HS-5 (cell line): ENCODE results near the gene KRT3.

Experiments
- DNase-seq: peaks from one replicate; pipeline ENCODE4 v3.0.0-alpha.2; 2012; ENCODE audit warnings: low read depth

The KRT3 gene

GRCh38 chr12:52827499-52828090 lies 31.7 kb upstream of the KRT3 start:
- DNase-seq: no peak

GRCh38 chr12:52826611-52827498 lies 30.9 kb upstream of the KRT3 start:
- DNase-seq: no peak

GRCh38 chr12:52825961-52826360 lies 30.0 kb upstream of the KRT3 start:
- DNase-seq: no peak

- no peak for DNase-seq
Observed at GRCh38 chr12:52824741-52825410, 29.0 kb upstream of the KRT3 start.

- no peak for DNase-seq
Observed at GRCh38 chr12:52823761-52824450, 28.0 kb upstream of the KRT3 start.

- no peak for DNase-seq
Observed at GRCh38 chr12:52822771-52823510, 27.0 kb upstream of the KRT3 start.

GRCh38 chr12:52821826-52822660 lies 26.1 kb upstream of the KRT3 start:
- DNase-seq: no peak

GRCh38 chr12:52821071-52821730 lies 25.3 kb upstream of the KRT3 start:
- no peak for DNase-seq

GRCh38 chr12:52820521-52820920 lies 24.6 kb upstream of the KRT3 start:
- no peak for DNase-seq

GRCh38 chr12:52819731-52820510 lies 24.0 kb upstream of the KRT3 start:
- DNase-seq: no peak

GRCh38 chr12:52818887-52819420 lies 23.0 kb upstream of the KRT3 start:
- no peak for DNase-seq

GRCh38 chr12:52818388-52818787 lies 22.5 kb upstream of the KRT3 start:
- DNase-seq: no peak

GRCh38 chr12:52817699-52818238 lies 21.9 kb upstream of the KRT3 start:
- DNase-seq: no peak

GRCh38 chr12:52817003-52817698 lies 21.2 kb upstream of the KRT3 start:
- DNase-seq: no peak

- DNase-seq: no peak
Observed at GRCh38 chr12:52815676-52816588, 20.0 kb upstream of the KRT3 start.

- no peak for DNase-seq
Observed at GRCh38 chr12:52815161-52815560, 19.2 kb upstream of the KRT3 start.

GRCh38 chr12:52814710-52815155 lies 18.8 kb upstream of the KRT3 start:
- DNase-seq: no peak
